ENCODE measurements around the gene MLLT1. TPM values are rescaled to one million over a fixed set of nuclear protein-coding genes. Genes with fewer than 3 reads are reported as not detected.

Gene MLLT1
- total RNA-seq, 1 experiment from 2014 or later = 54.9 TPM

- Histone ChIP-seq H3K4me1 (ENCODE audit: insufficient read depth, low read length) (no peaks in the 10 kb centered on the region), H2AK5ac (ENCODE audit: insufficient read length, low read length) (no peak overlapping the region)
These were observed 41.0 kb downstream of the MLLT1 start for GRCh38 chr19:6238643-6239281.

More at GRCh38 chr19:6238643-6239281, 41.0 kb downstream of the MLLT1 start:
- H3K23me2 ChIP-seq (ENCODE audit: insufficient read length, low read depth, low read length, poor library complexity, severe bottlenecking) = no peaks in the 10 kb centered on the region
- H2BK5ac ChIP-seq (ENCODE audit: insufficient read length, low read length) = no peak overlapping the region
- H2BK12ac ChIP-seq (ENCODE audit: insufficient read length, low read depth, low read length) = no peak overlapping the region
- H3K79me2 ChIP-seq (ENCODE audit: insufficient read depth, low read length) = peaks cover 5% of the 10 kb centered on the region; the same call in 1 of the 2 replicates
- H3K4ac ChIP-seq (ENCODE audit: low read depth, low read length) = no peak overlapping the region
- H3K14ac ChIP-seq (ENCODE audit: insufficient read depth, low read length) = no peak overlapping the region; the same call in 1 of the 2 replicates
- no peak overlapping the region for H3T11ph ChIP-seq (ENCODE audit: low read length)
- H3K27me3 ChIP-seq (ENCODE audit: insufficient read depth, low read length) = no peaks in the 10 kb centered on the region
- peak overlapping the region; percentile 19 to 72 (median 64); a peak in 3 of 7 replicates for H3K27ac Mint-ChIP-seq
- H3K23ac ChIP-seq (ENCODE audit: insufficient read length, low read depth, low read length) = no peak overlapping the region
- peaks cover 18 to 37% of the 10 kb centered on the region in 2 experiments for H3K4me1 Mint-ChIP-seq
- H3K9ac ChIP-seq (ENCODE audit: extremely low read depth, insufficient read length, low read length) = no peak overlapping the region
- no peak overlapping the region for H4K8ac ChIP-seq (replicated peaks; ENCODE audit: insufficient read length, low read depth, low read length)
- no peak overlapping the region for H3K27ac ChIP-seq (ENCODE audit: insufficient read length, low read depth, low read length)
- H3K4me2 ChIP-seq (ENCODE audit: insufficient read depth, insufficient read length, low read length) = no peak overlapping the region
- no peak overlapping the region for H2BK20ac ChIP-seq (ENCODE audit: low read depth, low read length, poor library complexity, severe bottlenecking)
- WGBS (ENCODE audit: extremely low coverage, insufficient read length, low lambda C conversion rate) = no CpG with 5 or more reads among the region's 24 CpGs
- no peaks in the 10 kb centered on the region for H4K20me1 ChIP-seq (ENCODE audit: control insufficient read depth, insufficient read depth, insufficient read length)
- peaks cover 6% of the 10 kb centered on the region for H3K79me1 ChIP-seq (ENCODE audit: insufficient read depth, low read depth, low read length, poor library complexity, severe bottlenecking)
- no peak overlapping the region for H2BK120ac ChIP-seq (ENCODE audit: low read depth, low read length, poor library complexity, severe bottlenecking)
- no peak overlapping the region for H3K56ac ChIP-seq (ENCODE audit: insufficient read length, low read depth, low read length)
- DNase-seq = no peak
- no peaks in the 10 kb centered on the region for H3K9me3 ChIP-seq (ENCODE audit: control insufficient read depth, low read depth, low read length)
- H3K27me3 Mint-ChIP-seq (ENCODE audit: low read depth) = no peaks in the 10 kb centered on the region; the same call in 1 of the 2 replicates
- H3K4me3 Mint-ChIP-seq = no peak overlapping the region
- no peaks in the 10 kb centered on the region for H3K9me3 Mint-ChIP-seq
- H2BK15ac ChIP-seq (ENCODE audit: low read depth, low read length) = no peak overlapping the region
- no peak overlapping the region for H2AFZ ChIP-seq (ENCODE audit: low read length)
- H4K5ac ChIP-seq (ENCODE audit: insufficient read length, low read depth, low read length) = no peak overlapping the region
- H3K36me3 Mint-ChIP-seq (ENCODE audit: insufficient read depth in 1 of 3, low read depth in 3 of 3) = peaks cover 0 to 8% (median 7%) of the 10 kb centered on the region in 3 experiments; a peak in 6 of 7 replicates
- no peak overlapping the region for H3K18ac ChIP-seq (ENCODE audit: insufficient read length, low read depth, low read length)
- H4K91ac ChIP-seq (ENCODE audit: insufficient read length, low read depth, low read length) = no peak overlapping the region
- TF ChIP-seq CTCF (conservative IDR thresholded peaks at IDR 0.05) = no peak
